Psoas muscle (tissue), 8 donors: ENCODE results near the gene PTTG1IP2. TPM values are rescaled to one million over a fixed set of nuclear protein-coding genes. Genes with fewer than 3 reads are reported as not detected.

Experiments
- ATAC-seq, 4 donors: fragments of 200-7000 bp; cut with Tn5 transposase; one replicate each; pipeline ENCODE4 v1.9.1; 2020; ENCODE audit warnings: moderate library complexity in 3 of 4, mild to moderate bottlenecking in 2 of 4
- DNase-seq, 2 donors: peaks; one replicate each; pipeline ENCODE4 v3.0.0-alpha.2; 2020
- H3K27ac ChIP-seq: fragments of 200-600 bp; one replicate; pipeline ENCODE4 v1.8.0; 2022
- H3K27me3 ChIP-seq, 3 donors: fragments of 200-600 bp in 1 of 3; one replicate each; pipeline versions ENCODE4 v1.6.1 to v1.8.0; 2013 to 2022; ENCODE audit warnings: low read length in 2 of 3, mild to moderate bottlenecking in 2 of 3, moderate library complexity in 1 of 3; ENCODE audit not compliant: insufficient read depth in 3 of 3
- H3K36me3 ChIP-seq, 2 donors: fragments of 200-600 bp in 1 of 2; one replicate each; pipeline versions ENCODE4 v1.6.1 to v1.8.0; 2013 to 2022; ENCODE audit warnings: low read depth in 1 of 2, mild to moderate bottlenecking in 1 of 2, moderate library complexity in 1 of 2; ENCODE audit not compliant: insufficient read depth in 1 of 2
- H3K4me1 ChIP-seq: fragments of 200-600 bp; one replicate; pipeline ENCODE4 v1.8.0; 2022
- H3K4me3 ChIP-seq: fragments of 200-600 bp; one replicate; pipeline ENCODE4 v1.8.0; 2022; ENCODE audit warnings: mild to moderate bottlenecking
- H3K9me3 ChIP-seq: fragments of 200-600 bp; one replicate; pipeline ENCODE4 v1.8.0; 2022
- whole genome bisulfite sequencing, 3 donors: extraction: QIAGEN DNeasy Blood & Tissue Kit; methylation state at CpG; one replicate each; pipeline versions ENCODE4 v1.1.6 to v1.1.7; 2013; 5-methylcytosine and 5-hydroxymethylcytosine counted together
- intact Hi-C, 2 donors: fragments of 100-400 bp; cut with DNase I; formaldehyde crosslinking; loops; one replicate each; pipeline versions ENCODE4 v1.11.0 to v1.14.2; 2022
- polyA plus RNA-seq, 3 donors: library from polyadenylated mRNA; stranded (reverse); fragments of 200-250 nt; gene quantifications; one replicate each; pipeline ENCODE4 v1.2.3, GENCODE V29; 2013
- total RNA-seq, 4 donors: library from RNA; stranded (reverse); fragmentation: NEBNext Ultra II Directional in 2 of 4; extraction: Animal tissue kit (Norgen Biotek cat#: 25700) in 2 of 4; gene quantifications; one replicate each; pipeline versions ENCODE4 v1.2.1 to v1.2.4, GENCODE V29; 2021 to 2023
- TF ChIP-seq, protein P1 (sequence below): fragments of 200-600 bp; IDR thresholded peaks from one replicate; pipeline ENCODE4 v1.8.0; 2022; ENCODE audit warnings: antibody characterized with exemption
- donor health status: healthy with polysubstance abuse.
- donor health status: DM: no; HTN: no; CAD: no; lungs with moderate emphysema.
- donor health status: Bipolar disorder and iron deficiency.
- donor health status: healthy.
- donor health status: DM: yes; HTN: yes; CAD: no.
- donor health status: DM: no; HTN: no; CAD: no.
- donor health status: DM: no; HTN: no; CAD: no.
- donor health status: DM: yes; HTN: yes; CAD: no.

PTTG1IP2 gene
- total and polyA plus RNA-seq, 7 donors = not detected

DNA sequence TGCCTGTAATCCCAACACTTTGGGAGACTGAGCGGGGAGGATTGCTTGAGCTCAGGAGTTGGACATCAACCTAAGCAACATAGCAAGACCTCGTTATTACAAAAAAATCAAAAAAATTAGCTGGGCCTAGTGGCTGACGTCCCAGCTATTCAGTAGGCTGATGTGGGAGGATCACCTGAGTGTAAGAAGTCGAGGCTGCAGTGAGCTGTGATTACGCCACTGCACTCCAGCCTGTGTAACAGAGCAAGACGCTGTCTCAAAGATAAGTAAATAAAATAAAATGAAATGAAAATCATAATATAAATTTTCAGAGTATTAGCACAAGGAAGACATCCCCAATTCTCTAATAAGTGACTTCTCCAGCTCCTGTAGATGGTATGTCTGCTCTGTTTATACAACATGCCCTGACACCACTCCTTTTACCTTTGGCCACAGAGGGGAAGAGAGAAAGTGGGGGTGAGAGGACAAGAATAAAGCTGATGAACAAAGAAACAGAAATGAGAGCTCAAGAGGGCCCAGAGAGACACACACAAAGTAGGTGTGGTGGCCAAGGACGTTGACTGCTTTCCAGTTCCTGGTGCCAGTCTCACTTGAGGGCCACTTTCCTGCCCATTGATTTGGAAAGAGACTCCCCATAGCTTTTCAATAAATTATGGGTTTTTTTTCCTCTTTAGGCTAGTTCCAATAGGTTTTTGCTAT is 62.9 kb downstream of the PTTG1IP2 start:
- no peaks in the 10 kb centered on the region for H3K4me1 ChIP-seq
- no peaks in the 10 kb centered on the region for H3K9me3 ChIP-seq
- ATAC-seq (no peak), DNase-seq (no peak)
- H3K36me3 ChIP-seq = no peaks in the 10 kb centered on the region
- TF ChIP-seq, protein P1, sequence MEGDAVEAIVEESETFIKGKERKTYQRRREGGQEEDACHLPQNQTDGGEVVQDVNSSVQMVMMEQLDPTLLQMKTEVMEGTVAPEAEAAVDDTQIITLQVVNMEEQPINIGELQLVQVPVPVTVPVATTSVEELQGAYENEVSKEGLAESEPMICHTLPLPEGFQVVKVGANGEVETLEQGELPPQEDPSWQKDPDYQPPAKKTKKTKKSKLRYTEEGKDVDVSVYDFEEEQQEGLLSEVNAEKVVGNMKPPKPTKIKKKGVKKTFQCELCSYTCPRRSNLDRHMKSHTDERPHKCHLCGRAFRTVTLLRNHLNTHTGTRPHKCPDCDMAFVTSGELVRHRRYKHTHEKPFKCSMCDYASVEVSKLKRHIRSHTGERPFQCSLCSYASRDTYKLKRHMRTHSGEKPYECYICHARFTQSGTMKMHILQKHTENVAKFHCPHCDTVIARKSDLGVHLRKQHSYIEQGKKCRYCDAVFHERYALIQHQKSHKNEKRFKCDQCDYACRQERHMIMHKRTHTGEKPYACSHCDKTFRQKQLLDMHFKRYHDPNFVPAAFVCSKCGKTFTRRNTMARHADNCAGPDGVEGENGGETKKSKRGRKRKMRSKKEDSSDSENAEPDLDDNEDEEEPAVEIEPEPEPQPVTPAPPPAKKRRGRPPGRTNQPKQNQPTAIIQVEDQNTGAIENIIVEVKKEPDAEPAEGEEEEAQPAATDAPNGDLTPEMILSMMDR = no peak
- intact Hi-C loops = no loop called here
- H3K4me3 ChIP-seq = no peak overlapping the region
- no peak overlapping the region for H3K27ac ChIP-seq
- H3K27me3 ChIP-seq = no peaks in the 10 kb centered on the region
- 71 to 78% (median 72%) methylated on average over 7 of the region's 7 CpGs for WGBS, 3 donors

DNA sequence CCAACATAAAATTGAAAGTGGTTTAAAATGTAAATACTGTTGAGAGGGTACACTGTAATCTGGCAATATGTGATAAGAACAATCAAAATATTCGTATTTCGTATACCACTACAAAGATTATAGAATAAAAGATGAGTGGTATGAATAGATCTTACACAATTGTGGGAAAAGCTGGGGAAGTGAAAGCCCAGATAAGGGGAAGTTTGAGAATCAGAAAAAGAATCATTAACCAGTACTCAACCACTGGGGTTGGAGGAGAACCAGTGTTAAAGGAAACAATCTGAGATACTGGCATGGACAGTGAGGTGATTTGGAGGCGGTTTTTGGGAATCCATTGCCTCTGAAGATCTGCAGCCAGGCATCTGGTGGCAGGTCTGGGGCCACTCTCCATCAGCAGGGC is 67.0 kb downstream of the PTTG1IP2 start:
- H3K9me3 ChIP-seq = no peaks in the 10 kb centered on the region
- intact Hi-C loops = no loop called here
- no peaks in the 10 kb centered on the region for H3K4me1 ChIP-seq
- H3K4me3 ChIP-seq = no peak overlapping the region
- TF ChIP-seq, protein P1 = no peak
- ATAC-seq (no peak), DNase-seq (no peak)
- no peaks in the 10 kb centered on the region for H3K36me3 ChIP-seq
- H3K27me3 ChIP-seq = no peaks in the 10 kb centered on the region
- WGBS, 3 donors = 85 to 93% (median 91%) methylated on average over 3 of the region's 3 CpGs
- no peak overlapping the region for H3K27ac ChIP-seq

DNA sequence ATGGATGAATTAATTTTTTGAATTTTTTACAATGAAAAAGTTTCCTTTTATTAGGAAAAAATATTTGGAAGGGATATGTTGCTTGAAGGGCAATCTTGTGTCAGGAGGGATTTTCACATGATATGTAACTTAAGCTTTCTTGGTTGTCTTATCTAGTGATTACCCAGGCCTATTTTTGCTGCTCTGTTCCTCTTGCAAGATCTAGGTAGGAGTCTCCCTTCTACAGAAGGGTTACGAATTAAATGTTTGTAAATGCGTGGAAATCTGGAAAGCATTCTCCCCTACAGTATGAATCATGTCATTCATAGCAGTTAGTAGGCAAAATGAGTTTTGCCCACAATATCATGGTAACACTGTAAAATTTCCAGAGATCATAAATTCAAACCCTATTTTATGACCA is 69.0 kb downstream of the PTTG1IP2 start:
- Histone ChIP-seq H3K4me1 (no peaks in the 10 kb centered on the region), H3K36me3 (no peaks in the 10 kb centered on the region), H3K27me3 (no peaks in the 10 kb centered on the region), H3K9me3 (no peaks in the 10 kb centered on the region), H3K4me3 (no peak overlapping the region), H3K27ac (no peak overlapping the region)
- TF ChIP-seq, protein P1 = no peak
- 70 to 78% (median 71%) methylated on average over 2 of the region's 2 CpGs for WGBS, 3 donors
- no peak for DNase-seq
- no peak for ATAC-seq
- intact Hi-C loops = no loop called here

DNA sequence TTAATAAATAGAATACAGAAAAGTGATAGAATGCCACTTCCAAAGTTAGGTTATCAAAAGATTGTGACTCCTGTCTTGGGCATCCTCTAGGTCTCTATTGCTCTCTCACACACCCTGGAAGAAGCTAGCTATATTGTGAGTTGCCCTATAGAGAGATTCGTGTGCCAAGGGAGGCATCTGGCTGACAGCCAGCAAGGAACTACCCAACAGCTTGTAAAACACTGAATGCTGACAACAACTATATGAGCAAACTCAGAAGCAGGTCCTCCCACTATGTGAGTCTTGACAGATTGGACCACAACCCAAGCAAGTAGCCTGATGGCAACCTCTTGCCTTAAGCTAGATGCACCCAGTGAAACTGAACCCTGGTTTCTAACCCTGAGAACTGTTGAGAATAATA is 71.0 kb downstream of the PTTG1IP2 start:
- Histone ChIP-seq H3K9me3 (no peaks in the 10 kb centered on the region), H3K36me3 (no peaks in the 10 kb centered on the region), H3K4me1 (no peaks in the 10 kb centered on the region), H3K27me3 (no peaks in the 10 kb centered on the region), H3K4me3 (no peak overlapping the region), H3K27ac (no peak overlapping the region)
- TF ChIP-seq, protein P1 = no peak
- DNase-seq (no peak), ATAC-seq (no peak)
- intact Hi-C loops = no loop called here
- WGBS, 3 donors = 31 to 35% (median 35%) methylated on average over 1 of the region's 1 CpG

DNA sequence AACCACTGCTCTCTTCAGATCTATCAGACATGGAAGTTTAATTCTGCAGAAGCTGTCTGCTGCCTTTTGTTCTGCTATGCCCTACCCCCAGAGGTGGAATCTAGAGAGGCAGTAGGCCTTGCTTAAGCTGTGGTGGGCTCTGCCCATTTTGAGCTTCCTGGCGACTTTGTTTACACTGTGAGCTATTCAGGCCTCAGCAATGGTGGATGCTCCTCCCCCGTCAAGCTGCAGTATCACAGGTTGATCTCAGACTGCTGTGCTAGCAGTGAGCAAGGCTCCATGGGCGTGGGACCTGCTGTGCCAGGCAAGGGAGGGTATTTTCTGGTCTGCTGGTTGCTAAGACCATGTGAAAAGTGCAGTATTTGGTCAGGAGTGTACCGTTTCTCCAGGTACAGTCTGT is 81.6 kb downstream of the PTTG1IP2 start:
- Histone ChIP-seq H3K36me3 (no peaks in the 10 kb centered on the region), H3K27me3 (no peaks in the 10 kb centered on the region), H3K4me3 (no peak overlapping the region), H3K9me3 (no peaks in the 10 kb centered on the region), H3K27ac (no peak overlapping the region), H3K4me1 (no peaks in the 10 kb centered on the region)
- TF ChIP-seq, protein P1 = no peak
- DNase-seq (no peak), ATAC-seq (no peak)
- 72 to 83% (median 74%) methylated on average over 4 of the region's 4 CpGs for WGBS, 3 donors
- intact Hi-C loops = loop anchor here (1.0 to 10.0 kb wide), 2 partner anchors 484 to 485 kb away; no protein-coding TSS in a partner anchor
